Measurements from ENCODE around the gene DEXI.

The DEXI gene

DNA sequence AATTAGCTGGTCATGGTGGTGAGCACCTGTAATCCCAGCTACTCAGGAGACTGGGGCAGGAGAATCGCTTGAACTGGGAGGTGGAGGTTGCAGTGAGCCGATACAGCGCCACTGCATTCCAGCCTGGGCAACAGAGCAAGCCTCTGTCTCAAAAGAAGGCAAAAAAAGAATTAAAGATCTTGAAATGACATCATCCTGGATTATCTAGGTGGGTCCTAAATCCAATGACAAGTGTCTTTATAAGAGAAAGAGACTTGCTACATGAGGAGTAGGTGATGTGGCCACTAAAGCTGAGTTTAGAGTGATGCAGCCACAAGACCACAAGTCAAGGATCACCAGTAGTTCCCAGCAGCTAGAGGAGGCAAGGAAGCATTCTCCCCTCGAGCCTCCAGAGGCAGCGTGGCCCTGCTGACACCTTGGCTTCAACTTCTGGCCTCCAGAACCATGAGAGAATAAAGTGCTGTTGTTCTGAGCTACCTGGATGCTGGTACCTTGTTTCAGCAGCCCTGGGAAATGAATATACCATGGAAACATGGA, 49.4 kb downstream of the DEXI start:
- TF ChIP-seq RARB (CRISPR knock-in tag; IDR thresholded peaks at IDR 0.05) = no peak
- TF ChIP-seq, protein P1, sequence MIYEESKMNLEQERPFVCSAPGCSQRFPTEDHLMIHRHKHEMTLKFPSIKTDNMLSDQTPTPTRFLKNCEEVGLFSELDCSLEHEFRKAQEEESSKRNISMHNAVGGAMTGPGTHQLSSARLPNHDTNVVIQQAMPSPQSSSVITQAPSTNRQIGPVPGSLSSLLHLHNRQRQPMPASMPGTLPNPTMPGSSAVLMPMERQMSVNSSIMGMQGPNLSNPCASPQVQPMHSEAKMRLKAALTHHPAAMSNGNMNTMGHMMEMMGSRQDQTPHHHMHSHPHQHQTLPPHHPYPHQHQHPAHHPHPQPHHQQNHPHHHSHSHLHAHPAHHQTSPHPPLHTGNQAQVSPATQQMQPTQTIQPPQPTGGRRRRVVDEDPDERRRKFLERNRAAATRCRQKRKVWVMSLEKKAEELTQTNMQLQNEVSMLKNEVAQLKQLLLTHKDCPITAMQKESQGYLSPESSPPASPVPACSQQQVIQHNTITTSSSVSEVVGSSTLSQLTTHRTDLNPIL (CRISPR knock-in tag; IDR thresholded peaks at IDR 0.05; ENCODE audit: low read depth) = no peak
- TF ChIP-seq, protein P2, sequence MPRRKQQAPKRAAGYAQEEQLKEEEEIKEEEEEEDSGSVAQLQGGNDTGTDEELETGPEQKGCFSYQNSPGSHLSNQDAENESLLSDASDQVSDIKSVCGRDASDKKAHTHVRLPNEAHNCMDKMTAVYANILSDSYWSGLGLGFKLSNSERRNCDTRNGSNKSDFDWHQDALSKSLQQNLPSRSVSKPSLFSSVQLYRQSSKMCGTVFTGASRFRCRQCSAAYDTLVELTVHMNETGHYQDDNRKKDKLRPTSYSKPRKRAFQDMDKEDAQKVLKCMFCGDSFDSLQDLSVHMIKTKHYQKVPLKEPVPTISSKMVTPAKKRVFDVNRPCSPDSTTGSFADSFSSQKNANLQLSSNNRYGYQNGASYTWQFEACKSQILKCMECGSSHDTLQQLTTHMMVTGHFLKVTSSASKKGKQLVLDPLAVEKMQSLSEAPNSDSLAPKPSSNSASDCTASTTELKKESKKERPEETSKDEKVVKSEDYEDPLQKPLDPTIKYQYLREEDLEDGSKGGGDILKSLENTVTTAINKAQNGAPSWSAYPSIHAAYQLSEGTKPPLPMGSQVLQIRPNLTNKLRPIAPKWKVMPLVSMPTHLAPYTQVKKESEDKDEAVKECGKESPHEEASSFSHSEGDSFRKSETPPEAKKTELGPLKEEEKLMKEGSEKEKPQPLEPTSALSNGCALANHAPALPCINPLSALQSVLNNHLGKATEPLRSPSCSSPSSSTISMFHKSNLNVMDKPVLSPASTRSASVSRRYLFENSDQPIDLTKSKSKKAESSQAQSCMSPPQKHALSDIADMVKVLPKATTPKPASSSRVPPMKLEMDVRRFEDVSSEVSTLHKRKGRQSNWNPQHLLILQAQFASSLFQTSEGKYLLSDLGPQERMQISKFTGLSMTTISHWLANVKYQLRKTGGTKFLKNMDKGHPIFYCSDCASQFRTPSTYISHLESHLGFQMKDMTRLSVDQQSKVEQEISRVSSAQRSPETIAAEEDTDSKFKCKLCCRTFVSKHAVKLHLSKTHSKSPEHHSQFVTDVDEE (CRISPR knock-in tag; IDR thresholded peaks at IDR 0.05) = no peak
- no peak for TF ChIP-seq ZNF8 (CRISPR knock-in tag; IDR thresholded peaks at IDR 0.05)
- no peak for TF ChIP-seq OSR1 (CRISPR knock-in tag; IDR thresholded peaks at IDR 0.05)
- TF ChIP-seq, protein P3, sequence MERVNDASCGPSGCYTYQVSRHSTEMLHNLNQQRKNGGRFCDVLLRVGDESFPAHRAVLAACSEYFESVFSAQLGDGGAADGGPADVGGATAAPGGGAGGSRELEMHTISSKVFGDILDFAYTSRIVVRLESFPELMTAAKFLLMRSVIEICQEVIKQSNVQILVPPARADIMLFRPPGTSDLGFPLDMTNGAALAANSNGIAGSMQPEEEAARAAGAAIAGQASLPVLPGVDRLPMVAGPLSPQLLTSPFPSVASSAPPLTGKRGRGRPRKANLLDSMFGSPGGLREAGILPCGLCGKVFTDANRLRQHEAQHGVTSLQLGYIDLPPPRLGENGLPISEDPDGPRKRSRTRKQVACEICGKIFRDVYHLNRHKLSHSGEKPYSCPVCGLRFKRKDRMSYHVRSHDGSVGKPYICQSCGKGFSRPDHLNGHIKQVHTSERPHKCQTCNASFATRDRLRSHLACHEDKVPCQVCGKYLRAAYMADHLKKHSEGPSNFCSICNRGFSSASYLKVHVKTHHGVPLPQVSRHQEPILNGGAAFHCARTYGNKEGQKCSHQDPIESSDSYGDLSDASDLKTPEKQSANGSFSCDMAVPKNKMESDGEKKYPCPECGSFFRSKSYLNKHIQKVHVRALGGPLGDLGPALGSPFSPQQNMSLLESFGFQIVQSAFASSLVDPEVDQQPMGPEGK (CRISPR knock-in tag; IDR thresholded peaks at IDR 0.05; ENCODE audit: borderline replicate concordance) = no peak
- TF ChIP-seq ISL1 (CRISPR knock-in tag; IDR thresholded peaks at IDR 0.05) = no peak
- TF ChIP-seq, protein P4, sequence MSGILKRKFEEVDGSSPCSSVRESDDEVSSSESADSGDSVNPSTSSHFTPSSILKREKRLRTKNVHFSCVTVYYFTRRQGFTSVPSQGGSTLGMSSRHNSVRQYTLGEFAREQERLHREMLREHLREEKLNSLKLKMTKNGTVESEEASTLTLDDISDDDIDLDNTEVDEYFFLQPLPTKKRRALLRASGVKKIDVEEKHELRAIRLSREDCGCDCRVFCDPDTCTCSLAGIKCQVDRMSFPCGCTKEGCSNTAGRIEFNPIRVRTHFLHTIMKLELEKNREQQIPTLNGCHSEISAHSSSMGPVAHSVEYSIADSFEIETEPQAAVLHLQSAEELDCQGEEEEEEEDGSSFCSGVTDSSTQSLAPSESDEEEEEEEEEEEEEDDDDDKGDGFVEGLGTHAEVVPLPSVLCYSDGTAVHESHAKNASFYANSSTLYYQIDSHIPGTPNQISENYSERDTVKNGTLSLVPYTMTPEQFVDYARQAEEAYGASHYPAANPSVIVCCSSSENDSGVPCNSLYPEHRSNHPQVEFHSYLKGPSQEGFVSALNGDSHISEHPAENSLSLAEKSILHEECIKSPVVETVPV (CRISPR knock-in tag; IDR thresholded peaks at IDR 0.05) = no peak
- TF ChIP-seq BACH2 (CRISPR knock-in tag; IDR thresholded peaks at IDR 0.05; ENCODE audit: borderline replicate concordance) = no peak
- no peak for ATAC-seq

DNA sequence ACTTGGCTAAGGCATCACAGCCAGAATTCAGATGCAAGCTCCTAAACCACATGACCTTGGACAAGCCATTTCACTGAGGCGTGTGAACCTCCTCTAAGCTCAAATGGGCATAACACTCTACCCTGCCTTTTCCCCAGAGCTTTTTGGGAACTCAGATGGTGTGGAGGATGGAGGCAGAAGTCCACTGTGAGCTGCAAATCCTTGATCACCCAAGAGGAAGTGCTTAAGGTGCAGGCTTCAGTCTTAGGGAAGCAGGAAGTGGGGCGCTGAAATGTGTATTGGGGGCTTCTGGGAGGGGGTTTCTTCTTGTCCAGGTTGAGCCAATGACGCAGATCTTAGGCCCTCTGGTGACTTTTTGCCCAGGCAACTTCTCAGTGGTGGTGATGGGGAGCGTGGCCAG, 52.4 kb downstream of the DEXI start:
- TF ChIP-seq ISL1 (CRISPR knock-in tag; IDR thresholded peaks at IDR 0.05) (no peak), ZC3H10 (CRISPR knock-in tag; IDR thresholded peaks at IDR 0.05) (no peak), TOX (CRISPR knock-in tag; IDR thresholded peaks at IDR 0.05; ENCODE audit: borderline replicate concordance) (no peak), ESRRG (CRISPR knock-in tag; IDR thresholded peaks at IDR 0.05) (no peak), ZNF70 (CRISPR knock-in tag; IDR thresholded peaks at IDR 0.05) (no peak)
- TF ChIP-seq, protein P1 (CRISPR knock-in tag; IDR thresholded peaks at IDR 0.05; ENCODE audit: low read depth) = no peak
- TF ChIP-seq, protein P4 (CRISPR knock-in tag; IDR thresholded peaks at IDR 0.05) = no peak
- TF ChIP-seq, protein P2 (CRISPR knock-in tag; IDR thresholded peaks at IDR 0.05) = no peak
- no peak for ATAC-seq

DNA sequence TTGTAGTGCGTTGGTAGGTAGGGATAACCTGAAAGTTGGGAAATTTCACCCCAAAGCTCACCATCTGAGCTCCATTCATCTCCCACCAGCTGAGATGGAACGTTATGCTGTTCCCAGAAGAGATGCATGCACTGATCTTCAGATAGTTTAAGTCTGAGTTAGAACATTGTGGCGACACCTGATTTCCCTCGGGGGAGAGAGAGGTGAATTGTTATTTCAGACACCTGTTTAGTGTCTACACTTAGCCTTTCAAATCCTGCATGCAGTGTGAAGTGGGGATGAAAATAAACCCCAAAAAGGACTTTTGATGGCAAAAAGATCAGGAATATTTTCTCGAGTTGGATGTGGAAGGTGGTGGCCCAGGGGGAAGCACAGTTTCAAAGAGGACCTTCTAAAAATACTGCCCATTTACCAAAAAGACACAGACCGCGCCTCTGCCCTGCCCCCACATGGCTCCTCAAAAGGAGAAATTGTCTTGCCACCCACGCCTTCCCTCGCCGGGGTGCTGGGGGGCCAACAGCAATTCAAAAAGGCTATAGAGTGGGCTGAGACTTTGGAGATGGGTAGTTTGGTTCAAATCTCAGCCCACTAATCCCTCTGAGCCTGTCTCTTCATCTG, 53.8 kb downstream of the DEXI start:
- no peak for ATAC-seq
- no peak for TF ChIP-seq TCF4 (CRISPR knock-in tag; IDR thresholded peaks at IDR 0.05; ENCODE audit: borderline replicate concordance)
- TF ChIP-seq, protein P4 (CRISPR knock-in tag; IDR thresholded peaks at IDR 0.05) = no peak
- TF ChIP-seq TOX (CRISPR knock-in tag; IDR thresholded peaks at IDR 0.05; ENCODE audit: borderline replicate concordance) = no peak
- no peak for TF ChIP-seq ESRRG (CRISPR knock-in tag; IDR thresholded peaks at IDR 0.05)
- no peak for TF ChIP-seq ZC3H10 (CRISPR knock-in tag; IDR thresholded peaks at IDR 0.05)
- TF ChIP-seq ZNF565 (CRISPR knock-in tag; conservative IDR thresholded peaks at IDR 0.05; ENCODE audit: low read depth) = no peak
- TF ChIP-seq ISL1 (CRISPR knock-in tag; IDR thresholded peaks at IDR 0.05) = no peak
- TF ChIP-seq CSDC2 (CRISPR knock-in tag; IDR thresholded peaks at IDR 0.05) = no peak
- TF ChIP-seq, protein P2 (CRISPR knock-in tag; IDR thresholded peaks at IDR 0.05) = no peak

Data from SK-N-SH treated with all-trans-retinoic acid at 6 μM for 48 hours (cell line).